GM21423 (cell line): Measurements from ENCODE around the gene HPS3.
"Not testable (repeated sequence)": the region's sequence is repeated elsewhere in the genome, so short reads cannot be mapped to it uniquely, and the experiment has no call there.

Experiments used
- ATAC-seq: cut with Tn5 transposase; IDR thresholded peaks from one replicate; pipeline ENCODE4 v1.9.1; 2021; ENCODE audit warnings: mild to moderate bottlenecking, moderate library complexity; ENCODE audit not compliant: unreplicated experiment

HPS3 gene, protein sequence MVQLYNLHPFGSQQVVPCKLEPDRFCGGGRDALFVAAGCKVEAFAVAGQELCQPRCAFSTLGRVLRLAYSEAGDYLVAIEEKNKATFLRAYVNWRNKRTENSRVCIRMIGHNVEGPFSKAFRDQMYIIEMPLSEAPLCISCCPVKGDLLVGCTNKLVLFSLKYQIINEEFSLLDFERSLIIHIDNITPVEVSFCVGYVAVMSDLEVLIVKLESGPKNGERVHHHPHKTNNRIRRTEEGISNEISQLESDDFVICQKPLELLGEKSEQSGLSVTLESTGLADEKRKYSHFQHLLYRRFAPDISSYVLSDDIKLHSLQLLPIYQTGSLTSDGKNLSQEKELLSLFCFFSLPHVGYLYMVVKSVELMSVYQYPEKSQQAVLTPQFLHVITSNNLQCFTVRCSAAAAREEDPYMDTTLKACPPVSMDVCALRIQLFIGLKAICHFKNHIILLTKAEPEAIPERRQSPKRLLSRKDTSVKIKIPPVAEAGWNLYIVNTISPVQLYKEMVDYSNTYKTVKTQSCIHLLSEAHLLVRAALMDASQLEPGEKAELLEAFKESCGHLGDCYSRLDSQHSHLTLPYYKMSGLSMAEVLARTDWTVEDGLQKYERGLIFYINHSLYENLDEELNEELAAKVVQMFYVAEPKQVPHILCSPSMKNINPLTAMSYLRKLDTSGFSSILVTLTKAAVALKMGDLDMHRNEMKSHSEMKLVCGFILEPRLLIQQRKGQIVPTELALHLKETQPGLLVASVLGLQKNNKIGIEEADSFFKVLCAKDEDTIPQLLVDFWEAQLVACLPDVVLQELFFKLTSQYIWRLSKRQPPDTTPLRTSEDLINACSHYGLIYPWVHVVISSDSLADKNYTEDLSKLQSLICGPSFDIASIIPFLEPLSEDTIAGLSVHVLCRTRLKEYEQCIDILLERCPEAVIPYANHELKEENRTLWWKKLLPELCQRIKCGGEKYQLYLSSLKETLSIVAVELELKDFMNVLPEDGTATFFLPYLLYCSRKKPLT

DNA sequence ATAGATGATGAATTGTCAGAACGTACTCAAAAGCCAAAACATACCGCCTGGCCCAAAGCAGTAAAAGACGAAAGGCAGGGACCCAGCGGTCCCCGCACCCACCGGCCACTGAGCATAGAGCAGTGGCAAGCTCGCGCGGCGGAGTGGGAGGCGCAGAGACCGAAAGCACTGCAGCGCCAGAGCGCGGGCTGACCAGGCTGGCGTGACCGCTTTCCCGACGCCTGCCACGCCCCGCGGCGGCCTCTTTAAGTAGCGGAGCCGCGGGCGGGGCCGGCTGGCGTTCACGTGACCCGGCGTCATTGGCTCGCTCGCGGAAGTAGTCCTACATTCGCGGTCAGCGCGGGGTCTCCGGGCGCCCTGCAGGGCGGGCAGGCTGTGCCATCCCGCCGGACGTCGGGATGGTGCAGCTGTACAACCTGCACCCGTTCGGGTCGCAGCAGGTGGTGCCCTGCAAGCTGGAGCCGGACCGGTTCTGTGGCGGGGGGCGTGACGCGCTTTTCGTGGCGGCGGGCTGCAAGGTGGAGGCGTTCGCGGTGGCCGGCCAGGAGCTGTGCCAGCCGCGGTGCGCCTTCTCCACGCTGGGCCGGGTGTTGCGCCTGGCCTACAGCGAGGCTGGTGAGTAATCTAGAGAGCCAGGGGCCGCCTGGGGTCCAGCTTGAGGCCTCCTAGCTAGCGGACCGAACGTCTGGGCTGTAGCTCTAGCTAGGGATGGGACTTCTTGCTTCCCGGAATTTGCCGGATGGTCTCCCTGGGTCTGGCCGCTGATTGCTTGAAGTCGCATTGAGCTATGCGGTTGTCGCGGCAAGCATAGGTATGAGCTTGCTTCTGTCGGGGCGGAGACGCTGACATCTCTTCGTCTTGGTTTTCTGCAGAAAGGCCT lies at the start of gene HPS3:
Gene HPS3 (plus strand): TSS at position 313 of the 880 bp plus-strand sequence. CDS start 86 bp downstream, at position 399.
- ATAC-seq = peak; percentile 96

DNA sequence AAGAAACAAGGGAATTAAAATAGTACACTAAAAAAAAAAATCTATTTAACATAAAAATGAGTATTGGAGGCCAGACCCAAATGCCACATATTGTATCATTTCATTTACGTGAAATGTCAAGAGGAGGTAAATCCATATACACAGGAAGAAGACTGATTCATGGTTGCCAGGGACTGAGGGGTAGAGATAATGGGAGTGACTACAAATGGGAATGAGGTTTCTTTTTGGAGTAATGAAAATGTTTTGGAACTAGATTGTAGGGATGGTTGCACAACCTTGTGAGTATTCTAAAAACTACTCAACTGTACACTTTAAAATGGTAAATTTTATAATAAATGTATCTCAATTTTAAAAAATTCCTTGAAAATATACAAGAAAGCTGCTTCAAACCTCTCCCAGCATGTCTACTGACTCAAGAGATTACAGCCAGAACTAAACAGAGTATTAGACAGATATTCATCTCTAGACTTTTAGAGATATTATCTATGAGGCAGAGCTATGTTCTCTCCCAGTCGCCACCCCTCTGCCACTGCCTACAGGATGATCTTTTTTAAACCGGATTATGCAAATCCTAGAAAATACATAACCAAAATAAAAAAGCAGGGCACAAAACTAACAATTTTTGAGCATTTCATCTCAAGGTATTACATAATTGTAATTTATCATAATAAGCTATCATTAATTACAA lies 49.3 kb upstream of the HPS3 start:
- ATAC-seq = no peak

DNA sequence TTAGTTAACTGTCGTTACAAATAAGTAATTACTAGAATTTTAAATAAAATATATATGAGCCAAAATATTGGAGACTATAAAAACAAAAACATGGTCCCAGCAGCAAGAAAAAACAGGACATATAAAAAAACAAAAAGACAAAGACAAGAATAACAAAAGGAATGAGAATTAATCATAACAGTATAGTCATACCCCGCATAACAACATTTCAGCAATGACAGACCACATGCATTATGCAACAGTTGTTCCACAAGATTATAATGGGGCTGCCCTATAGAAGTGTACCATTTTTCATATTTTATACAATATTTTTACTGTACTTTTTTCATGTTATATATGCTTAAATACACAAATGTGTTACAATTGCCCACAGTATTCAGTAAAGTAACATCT lies 48.7 kb upstream of the HPS3 start:
- no peak for ATAC-seq

GRCh38 chr3:149081772-149082171 lies 47.7 kb upstream of the HPS3 start:
- ATAC-seq = no peak

DNA sequence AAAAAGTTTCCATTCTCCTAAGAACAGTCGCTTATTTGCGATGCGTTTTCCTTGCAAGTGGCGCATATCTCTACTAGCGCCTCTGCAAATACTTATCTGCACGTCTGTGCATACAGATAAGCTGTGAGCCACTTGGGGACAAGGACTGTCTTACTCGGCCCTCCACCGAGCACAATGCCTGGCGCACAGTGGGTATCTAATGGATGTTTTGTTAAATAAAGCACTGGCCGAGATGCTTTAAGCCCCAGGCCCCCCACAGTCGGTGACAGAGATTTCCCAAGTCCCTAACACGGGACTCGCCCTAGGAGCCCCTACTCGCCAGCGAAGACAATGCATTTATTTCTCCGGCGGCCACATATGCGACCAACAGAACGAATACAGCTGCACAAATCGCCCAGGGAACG lies 43.6 kb upstream of the HPS3 start:
- peak; percentile 35 for ATAC-seq

- ATAC-seq = peak; percentile 99
Observed at GRCh38 chr3:149086232-149086988, 43.0 kb upstream of the HPS3 start, which contains the start of gene HLTF. HLTF (minus strand) TSS chr3:149086533; CDS start chr3:149086336, 197 bp downstream.

GRCh38 chr3:149087208-149087607 lies 42.2 kb upstream of the HPS3 start:
- ATAC-seq = no peak

DNA sequence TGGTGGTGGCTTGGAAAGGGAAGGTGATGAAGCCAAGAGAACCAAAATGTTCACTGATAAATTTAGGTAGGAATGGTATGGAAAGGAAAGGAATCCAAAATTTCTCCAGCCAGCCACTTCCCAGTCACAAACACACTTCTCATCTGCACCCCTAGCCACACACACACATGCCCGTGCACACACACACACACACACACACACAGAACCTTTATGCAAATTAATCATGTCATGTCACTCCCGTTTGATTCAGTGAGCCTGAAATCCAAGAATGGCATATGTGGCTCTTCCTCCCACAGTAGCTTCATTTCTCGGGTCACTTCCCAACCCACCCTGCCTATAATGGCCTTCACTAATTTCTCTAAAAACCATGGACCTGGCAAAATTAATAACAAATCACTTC lies 40.0 kb upstream of the HPS3 start:
- ATAC-seq = no peak

DNA sequence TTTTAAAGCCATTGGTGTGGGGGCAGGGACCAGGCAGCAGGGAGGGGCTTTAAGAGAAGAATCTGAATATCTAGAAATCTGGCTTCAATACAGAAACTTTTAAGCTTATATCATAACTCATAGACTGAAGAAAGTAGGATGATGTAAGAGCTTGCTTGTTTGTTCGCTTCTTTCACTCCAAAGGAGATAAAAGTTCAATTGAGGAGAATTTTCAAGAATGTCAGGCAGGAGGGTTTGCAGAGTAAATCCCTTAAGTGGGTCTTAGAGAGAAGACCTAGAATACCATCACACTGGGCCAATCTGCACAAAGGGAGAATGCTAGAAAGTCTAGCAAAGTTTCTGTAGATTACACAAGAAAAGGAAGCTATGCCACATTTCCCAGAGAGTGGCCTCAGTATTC lies 39.0 kb upstream of the HPS3 start:
- ATAC-seq = no peak

DNA sequence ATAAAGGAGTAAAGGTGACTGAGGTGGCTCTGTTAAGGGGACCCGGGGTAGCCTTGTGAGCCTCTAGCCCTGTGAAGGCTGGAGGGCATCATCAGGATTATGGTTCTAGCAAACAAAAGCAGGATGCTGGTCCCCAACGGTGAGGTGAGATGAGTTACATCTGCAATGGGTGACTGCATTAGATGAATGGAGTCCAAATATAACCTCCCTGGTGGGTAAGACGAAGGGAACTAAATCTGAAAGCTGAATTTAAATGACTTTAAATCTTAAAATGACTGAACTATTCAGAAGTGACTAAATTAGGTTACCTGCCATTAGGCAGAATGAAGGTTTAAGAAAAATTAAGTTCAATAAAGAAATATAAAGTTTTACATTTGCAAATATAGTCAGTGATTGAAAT lies 38.5 kb upstream of the HPS3 start:
- ATAC-seq = no peak

DNA sequence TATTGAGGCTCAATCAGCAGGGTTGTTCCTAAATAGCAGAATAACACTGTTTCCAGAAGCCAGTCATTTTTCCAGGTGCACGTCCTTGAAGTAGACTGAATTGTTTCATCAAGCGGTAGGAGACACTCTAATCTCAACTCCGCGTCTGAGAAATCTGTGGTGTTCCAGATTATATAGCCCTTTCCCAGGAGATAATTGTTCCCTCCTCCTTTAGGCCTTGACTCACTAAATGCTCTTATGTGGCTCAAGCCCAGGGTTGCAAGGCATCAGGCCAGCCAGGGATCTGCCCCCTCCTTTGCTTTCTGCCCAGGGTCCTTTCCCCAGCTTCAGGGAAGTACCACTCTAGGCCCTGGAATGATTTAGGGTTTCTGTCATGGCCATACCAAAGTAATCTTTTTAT lies 37.5 kb upstream of the HPS3 start:
- ATAC-seq = no peak

GRCh38 chr3:149095487-149095886 lies 34.0 kb upstream of the HPS3 start:
- peak; percentile 93 for ATAC-seq

- ATAC-seq = not testable (repeated sequence)
Observed at GRCh38 chr3:149097987-149098386, 31.5 kb upstream of the HPS3 start.

DNA sequence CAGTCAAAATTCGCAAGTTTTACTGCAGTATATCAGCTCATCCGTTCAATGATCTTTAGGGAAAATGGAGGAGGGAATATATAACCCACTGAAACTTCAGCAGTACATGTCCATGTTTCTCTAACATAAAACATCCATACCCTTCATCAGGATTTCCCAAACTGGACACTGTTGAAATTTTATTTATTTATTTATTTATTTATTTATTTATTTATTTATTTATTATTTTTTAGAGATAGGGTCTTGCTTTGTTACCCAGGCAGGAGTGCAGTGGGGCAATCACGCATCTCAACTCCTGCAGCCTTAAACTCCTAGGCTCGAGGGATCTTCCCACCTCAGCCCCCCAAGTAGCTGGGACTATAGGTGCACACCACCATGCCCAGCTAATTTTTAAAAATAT lies 28.3 kb upstream of the HPS3 start:
- no peak for ATAC-seq

DNA sequence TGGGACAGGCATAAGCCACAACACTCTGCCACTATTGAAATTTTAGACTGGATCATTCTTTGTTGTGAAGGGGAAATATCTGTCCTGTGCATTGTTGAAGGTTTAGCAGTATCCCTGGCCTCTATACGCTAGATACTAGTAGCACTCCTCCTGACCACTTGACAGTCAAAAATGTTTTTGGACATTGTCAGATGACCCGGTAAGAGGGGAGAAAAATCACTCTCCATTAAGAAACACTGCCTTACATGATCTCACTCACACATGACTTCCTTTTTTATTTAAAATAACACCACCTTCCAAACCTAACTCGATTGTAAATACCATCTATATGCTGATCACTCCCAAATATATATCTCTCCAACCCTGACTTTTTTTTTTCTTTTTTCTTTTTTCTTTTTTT lies 27.8 kb upstream of the HPS3 start:
- no peak for ATAC-seq

- ATAC-seq = no peak
Observed at GRCh38 chr3:149104484-149104883, 25.0 kb upstream of the HPS3 start.

- ATAC-seq = no peak
Observed at GRCh38 chr3:149114458-149114857, 15.0 kb upstream of the HPS3 start.

DNA sequence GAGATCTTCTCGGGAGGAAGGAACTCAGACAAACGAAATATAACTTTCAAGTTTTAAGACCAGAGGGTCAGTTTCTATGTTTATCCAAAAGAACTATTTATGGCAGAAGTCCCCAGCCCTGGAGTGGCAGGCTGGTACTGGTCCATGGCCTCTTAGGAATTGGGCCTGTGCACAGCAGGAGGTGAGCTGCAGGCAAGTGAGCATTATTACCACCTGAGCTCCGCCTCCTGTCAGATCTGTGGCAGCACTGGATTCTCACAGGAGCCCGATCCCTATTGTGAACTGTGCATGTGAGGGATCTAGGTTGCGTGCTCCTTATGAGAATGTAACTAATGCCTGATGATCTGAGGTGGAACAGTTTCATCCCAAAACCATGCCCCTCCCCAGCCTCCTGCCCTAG lies 14.3 kb upstream of the HPS3 start:
- ATAC-seq = no peak

GRCh38 chr3:149118724-149119123 lies 10.7 kb upstream of the HPS3 start:
- no peak for ATAC-seq
